ENCODE data around the gene EAPP.
"Not testable (repeated sequence)": the region's sequence is repeated elsewhere in the genome, so short reads cannot be mapped to it uniquely, and the experiment has no call there.

EAPP gene

DNA sequence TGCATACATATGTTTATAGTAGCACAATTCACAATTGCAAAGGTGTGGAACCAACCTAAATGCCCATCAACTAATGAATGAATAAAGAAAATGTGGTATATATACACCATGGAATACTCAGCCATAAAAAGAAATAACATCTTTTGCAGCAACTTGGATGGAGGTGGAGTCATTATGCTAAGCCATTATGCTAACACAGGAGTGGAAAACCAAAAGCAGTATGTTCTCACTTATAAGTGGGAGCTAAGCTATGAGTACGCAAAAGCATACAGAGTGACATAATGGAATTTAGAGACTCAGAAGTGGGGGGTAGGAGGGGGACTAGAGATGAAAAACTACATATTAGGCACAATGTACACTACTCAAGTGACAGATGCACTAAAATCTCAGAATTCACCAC, 61.2 kb downstream of the EAPP start:
- no peak for DNase-seq

DNA sequence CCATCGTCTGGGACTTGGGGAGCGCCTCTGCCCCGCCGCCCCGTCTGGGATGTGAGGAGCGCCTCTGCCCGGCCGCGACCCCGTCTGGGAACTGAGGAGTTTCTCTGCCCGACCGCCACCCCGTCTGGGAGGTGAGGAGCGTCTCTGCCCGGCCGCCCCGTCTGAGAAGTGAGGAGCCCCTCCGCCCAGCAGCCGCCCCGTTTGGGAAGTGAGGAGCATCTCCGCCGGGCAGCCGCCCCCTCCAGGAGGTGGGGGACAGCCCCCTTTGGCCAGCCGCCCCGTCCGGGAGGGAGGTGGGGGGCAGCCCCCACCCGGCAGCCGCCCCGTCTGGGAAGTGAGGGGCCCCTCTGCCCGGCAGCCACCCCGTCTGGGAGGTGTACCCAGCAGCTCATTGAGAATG, 63.5 kb downstream of the EAPP start:
- not testable (repeated sequence) for DNase-seq

DNA sequence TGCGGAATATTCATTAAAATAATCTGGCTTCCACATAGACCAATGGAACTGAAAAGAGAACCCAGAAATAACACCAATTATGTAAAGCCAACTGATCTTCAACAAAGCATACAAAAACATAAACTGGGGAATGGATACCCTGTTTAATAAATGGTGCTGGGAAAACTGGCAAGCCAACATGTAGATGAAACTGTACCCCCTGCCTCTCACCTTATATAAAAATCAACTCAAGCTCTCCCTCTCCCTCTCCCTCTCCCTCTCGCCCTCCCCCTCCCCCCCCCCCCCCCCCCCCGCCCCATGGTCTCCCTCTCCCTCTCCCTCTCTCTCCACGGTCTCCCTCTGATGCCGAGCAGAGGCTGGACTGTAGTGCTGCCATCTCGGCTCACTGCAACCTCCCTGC, 64.3 kb downstream of the EAPP start:
- DNase-seq, result no peak

DNA sequence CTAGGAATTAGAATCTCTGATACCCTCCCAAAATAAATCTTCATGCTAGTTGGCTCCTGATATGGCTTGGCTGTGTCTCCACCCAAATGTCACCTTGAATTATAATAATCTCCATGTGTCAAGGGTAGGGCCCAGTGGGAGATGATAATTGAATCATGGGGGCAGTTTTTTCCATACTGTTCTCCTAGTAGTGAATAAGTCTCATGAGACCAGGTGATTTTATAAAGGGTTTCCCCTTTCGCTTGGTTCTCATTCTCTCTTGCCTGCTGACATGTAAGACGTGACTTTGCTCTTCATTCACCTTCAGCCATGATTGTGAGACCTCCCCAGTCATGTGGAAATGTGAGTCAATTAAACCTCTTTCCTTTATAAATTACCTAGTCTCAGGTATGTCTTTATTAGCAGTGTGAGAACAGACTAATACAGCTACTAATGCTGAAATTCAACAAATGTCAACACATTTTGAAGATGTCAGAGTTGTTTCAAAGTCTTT, 65.3 kb downstream of the EAPP start:
- DNase-seq, result no peak

DNA sequence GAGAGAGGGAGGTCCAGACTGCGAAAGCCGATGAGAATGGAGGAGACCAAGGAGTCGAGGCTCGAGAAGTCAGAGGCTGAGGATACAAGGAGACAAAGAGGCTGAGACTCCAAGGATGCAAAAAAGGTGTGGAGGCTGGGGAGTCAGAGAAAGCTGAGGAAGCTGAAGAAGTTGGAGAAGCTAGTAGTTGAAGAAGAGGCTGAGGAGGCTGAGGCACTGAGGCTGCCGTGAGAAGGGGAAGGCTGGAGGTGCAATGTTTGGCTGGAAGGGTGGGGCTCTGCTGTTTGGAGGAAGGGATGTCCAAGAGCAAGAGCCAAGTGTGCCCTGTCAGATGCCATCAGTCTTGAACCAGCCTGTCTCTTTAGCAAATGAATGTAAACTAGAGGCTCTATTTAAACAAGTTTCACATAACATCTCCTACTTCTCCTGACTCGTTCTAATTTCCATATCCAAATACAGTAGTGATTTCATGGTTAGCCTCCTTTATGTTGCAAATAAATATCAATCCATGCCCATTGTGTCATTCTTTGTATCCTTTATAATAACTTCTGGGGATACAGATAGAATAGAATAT, 66.7 kb downstream of the EAPP start:
- no peak for DNase-seq

DNA sequence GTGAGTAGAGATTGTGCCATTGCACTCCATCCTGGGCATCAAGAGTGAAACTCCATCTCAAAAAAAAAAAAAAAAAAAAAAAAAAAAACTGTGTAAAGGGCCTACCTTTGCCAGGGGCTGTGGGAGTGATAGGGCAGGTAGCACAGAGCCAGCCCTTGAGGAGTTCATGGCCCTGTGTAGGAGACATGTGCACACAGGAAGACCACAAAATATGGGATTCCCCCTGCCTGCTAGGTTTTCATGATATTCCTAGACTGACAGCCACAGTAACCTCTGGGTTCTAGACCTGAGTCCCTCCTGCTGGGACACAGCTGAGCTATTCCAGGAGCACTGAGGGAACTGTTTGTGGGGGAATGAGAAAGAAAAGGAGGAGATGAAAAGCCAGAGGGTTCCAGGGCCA, 69.2 kb downstream of the EAPP start:
- DNase-seq, result no peak

DNA sequence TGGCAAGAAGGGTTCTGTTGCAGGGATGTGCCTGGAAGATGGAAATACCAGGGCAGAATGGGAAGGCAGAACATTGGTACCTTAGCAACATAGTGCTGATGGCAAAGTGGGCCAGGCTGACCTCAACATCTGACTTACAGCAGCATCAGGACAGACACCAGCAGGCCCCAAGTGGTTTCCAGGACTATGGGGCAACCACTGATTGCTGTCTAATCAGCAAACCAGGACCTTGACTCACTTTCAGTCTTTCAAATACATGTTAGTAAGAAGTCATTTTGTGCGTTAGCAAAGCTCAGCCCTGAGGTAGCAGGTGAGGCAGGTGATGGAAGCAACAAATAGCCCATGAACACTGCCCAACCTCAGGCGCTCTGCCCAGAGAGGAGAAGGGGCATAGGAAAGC, 72.8 kb downstream of the EAPP start:
- DNase-seq, result no peak
